Measurements from ENCODE around the gene PPDPF.

The PPDPF gene

DNA sequence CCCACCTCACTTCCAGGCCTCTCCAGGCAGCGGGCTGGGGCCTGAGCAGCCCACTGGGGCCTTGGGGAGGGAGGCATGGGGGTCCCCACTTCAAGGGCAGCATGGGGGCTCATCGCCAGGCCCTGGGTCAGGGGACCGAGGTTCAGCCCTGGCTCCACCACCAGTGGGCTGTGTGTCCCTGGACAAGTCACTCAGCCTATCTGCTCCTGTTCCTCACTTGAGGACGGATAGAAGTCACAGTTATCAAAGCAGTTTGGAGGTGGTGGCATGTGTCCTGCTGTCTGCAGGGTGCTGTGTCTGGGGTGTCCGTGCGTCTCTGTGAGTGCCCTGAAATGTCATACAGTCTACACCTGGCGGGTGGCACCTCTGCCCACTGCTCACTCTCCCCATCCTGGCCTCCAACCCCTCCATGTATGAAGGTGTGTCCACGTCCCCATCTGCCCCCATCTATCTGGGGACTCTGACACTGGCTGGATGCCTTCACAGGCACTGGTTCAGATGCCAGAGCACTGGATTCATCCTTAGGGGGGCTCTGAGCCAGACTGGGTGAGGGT, 25.3 kb upstream of the PPDPF start:
- H3K27me3 ChIP-seq (ENCODE audit: control insufficient read depth, insufficient read depth, low read length, poor library complexity, severe bottlenecking): peaks cover 60% of the 10 kb centered on the region
- WGBS, 2 experiments: 90 to 91% methylated on average over 8 of the region's 8 CpGs
- no peaks in the 10 kb centered on the region for H3K4me1 ChIP-seq (ENCODE audit: control insufficient read depth, insufficient read depth, low read length)
- H3K4me3 ChIP-seq (ENCODE audit: insufficient read depth, low read depth, low read length): no peak overlapping the region
- no peak overlapping the region for H3K27ac ChIP-seq (ENCODE audit: insufficient read depth, low read depth, low read length, poor library complexity, severe bottlenecking)
- no peaks in the 10 kb centered on the region for H3K9me3 ChIP-seq (ENCODE audit: control insufficient read depth, low read length)
- H3K36me3 ChIP-seq (ENCODE audit: control insufficient read depth, insufficient read depth, low read length): no peaks in the 10 kb centered on the region

DNA sequence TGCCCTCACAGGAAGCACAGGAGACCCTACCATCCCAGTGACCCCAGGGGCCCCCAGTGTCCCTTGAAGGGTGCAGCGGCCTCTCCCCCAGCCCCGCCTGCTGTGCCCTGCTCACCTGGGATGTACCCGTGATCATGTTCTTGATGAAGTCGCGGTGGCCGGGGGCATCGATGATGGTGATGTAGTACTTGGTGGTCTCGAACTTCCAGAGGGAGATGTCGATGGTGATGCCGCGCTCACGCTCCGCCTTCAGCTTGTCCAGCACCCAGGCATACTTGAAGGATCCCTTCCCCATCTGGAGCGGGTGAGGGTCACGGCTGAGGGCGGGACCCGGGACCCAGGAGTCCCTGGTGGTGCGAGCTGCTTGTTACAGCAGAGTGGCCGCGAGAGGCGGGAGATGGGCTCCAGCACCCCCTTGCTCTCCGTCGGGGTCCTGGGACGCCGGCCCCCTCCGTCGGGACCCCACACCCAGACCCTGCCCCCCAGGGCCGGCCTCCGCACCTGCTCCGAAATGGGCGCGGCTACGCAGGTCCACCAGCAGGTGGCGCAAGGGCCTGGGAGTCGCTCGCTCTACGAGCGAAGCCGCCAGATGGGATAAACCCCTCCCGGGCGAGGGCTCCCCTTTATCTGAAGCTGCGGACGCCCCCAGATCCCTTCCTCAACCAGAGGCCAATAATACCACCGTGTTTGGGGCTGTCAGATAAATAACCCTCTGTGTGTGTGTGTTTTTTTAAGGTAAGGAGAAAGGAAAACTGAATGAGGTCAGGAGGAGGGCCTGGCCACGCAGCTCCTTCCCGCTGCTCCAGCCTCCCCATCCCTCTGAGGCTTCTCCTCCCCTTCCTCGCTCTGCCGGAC, 24.6 kb upstream of the PPDPF start:
- no peak overlapping the region for H3K27ac ChIP-seq (ENCODE audit: insufficient read depth, low read depth, low read length, poor library complexity, severe bottlenecking)
- WGBS, 2 experiments: 34 to 35% methylated on average over 48 of the region's 48 CpGs
- no peaks in the 10 kb centered on the region for H3K9me3 ChIP-seq (ENCODE audit: control insufficient read depth, low read length)
- no peak overlapping the region for H3K4me3 ChIP-seq (ENCODE audit: insufficient read depth, low read depth, low read length)
- peaks cover 60% of the 10 kb centered on the region for H3K27me3 ChIP-seq (ENCODE audit: control insufficient read depth, insufficient read depth, low read length, poor library complexity, severe bottlenecking)
- no peaks in the 10 kb centered on the region for H3K36me3 ChIP-seq (ENCODE audit: control insufficient read depth, insufficient read depth, low read length)
- no peaks in the 10 kb centered on the region for H3K4me1 ChIP-seq (ENCODE audit: control insufficient read depth, insufficient read depth, low read length)

GRCh38 chr20:63496596-63497120, 23.9 kb upstream of the PPDPF start:
- Histone ChIP-seq H3K36me3 (ENCODE audit: control insufficient read depth, insufficient read depth, low read length) (no peaks in the 10 kb centered on the region), H3K9me3 (ENCODE audit: control insufficient read depth, low read length) (no peaks in the 10 kb centered on the region), H3K4me1 (ENCODE audit: control insufficient read depth, insufficient read depth, low read length) (no peaks in the 10 kb centered on the region), H3K27me3 (ENCODE audit: control insufficient read depth, insufficient read depth, low read length, poor library complexity, severe bottlenecking) (peaks cover 63% of the 10 kb centered on the region), H3K4me3 (ENCODE audit: insufficient read depth, low read depth, low read length) (no peak overlapping the region), H3K27ac (ENCODE audit: insufficient read depth, low read depth, low read length, poor library complexity, severe bottlenecking) (no peak overlapping the region)
- WGBS, 2 experiments: 66 to 68% methylated on average over 16 of the region's 16 CpGs

DNA sequence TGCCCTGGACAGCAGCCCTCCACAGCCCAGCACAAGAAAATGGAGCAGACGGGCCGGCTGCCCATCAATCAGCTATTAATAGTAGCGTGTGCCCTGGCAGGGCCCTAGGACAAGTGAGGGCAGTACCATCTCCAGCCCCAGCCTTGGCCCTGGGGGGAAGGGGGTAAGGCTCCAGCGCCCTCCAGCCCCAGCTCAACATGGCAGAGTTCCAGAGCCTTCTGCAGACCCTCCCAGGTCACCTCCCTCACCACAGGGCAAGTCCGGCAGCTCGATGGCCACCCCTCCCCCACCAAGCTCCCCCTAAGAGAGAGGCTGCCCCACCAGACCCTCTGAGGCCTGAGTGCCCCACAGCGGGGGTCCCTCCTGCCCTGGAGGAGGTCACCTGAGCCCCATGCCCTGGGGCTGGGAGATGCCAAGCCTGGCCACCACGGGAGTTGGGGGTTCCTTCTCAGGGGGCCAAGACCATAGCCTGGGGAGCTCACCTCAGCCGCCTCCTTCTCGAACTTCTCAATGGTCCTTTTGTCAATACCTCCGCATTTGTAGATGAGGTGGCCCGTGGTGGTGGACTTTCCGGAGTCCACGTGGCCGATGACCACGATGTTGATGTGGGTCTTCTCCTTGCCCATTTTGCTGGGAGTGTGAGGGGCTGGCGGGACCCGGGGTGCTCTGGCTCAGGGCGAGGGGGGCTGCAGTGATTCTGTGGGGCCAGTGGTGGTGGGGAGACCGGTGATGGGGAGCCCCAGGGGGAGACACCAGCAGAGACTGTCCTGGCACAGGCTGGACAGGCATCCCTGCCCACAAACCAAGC, 23.2 kb upstream of the PPDPF start:
- no peak overlapping the region for H3K27ac ChIP-seq (ENCODE audit: insufficient read depth, low read depth, low read length, poor library complexity, severe bottlenecking)
- no peaks in the 10 kb centered on the region for H3K36me3 ChIP-seq (ENCODE audit: control insufficient read depth, insufficient read depth, low read length)
- no peak overlapping the region for H3K4me3 ChIP-seq (ENCODE audit: insufficient read depth, low read depth, low read length)
- 78 to 82% methylated on average over 20 of the region's 20 CpGs for WGBS, 2 experiments
- H3K4me1 ChIP-seq (ENCODE audit: control insufficient read depth, insufficient read depth, low read length): no peaks in the 10 kb centered on the region
- peaks cover 67% of the 10 kb centered on the region for H3K27me3 ChIP-seq (ENCODE audit: control insufficient read depth, insufficient read depth, low read length, poor library complexity, severe bottlenecking)
- H3K9me3 ChIP-seq (ENCODE audit: control insufficient read depth, low read length): no peaks in the 10 kb centered on the region

DNA sequence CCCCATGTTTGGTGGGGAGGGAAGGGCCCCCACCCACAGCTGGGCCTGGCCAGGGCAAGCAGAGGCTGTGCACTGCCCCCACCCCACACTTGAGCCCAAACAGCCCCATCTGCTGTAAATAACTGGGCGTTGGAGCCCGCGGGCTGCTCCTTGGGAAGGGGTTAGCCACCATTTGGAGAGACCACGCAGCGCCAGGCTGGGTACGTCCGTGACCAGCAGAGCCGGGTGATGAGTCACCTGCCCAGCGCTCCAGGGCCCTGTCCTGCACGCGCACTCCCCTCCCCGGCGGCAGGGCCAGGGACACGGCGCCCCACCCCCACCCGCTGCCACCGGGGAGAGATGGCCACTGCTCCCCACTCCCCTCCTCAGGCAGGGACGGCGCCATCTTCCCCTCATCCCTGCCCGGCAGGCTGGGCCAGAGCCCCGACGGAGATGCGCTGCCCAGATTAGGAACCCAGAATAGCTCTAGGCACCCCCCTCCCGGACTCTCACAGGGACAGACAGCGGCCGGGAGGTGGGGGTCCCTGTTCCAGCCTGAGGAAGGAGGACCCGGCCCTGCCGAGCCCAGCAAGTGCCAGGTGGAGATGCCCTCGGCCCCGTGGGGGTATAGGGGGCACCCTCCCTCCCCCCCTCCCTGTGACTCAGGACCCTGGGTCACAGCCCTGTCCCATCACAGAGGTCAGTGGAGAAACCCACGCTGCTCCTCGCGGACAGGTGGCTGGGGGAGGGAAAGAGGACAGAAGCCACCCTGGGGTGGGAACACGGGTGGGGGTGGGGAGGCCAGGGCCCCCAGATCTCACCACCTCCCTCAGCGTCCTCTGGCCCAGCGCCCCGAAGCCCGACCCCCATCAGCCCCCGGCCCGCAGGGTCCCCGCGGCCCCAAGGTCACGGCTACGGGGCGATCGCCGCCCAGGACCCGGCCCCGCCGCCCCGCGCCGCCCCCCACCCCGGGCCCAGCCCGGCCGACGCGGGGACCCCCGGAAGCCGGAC, 22.3 kb upstream of the PPDPF start:
- Histone ChIP-seq H3K27ac (ENCODE audit: insufficient read depth, low read depth, low read length, poor library complexity, severe bottlenecking) (no peak overlapping the region), H3K4me3 (ENCODE audit: insufficient read depth, low read depth, low read length) (peak overlapping the region; percentile 6), H3K4me1 (ENCODE audit: control insufficient read depth, insufficient read depth, low read length) (no peaks in the 10 kb centered on the region), H3K27me3 (ENCODE audit: control insufficient read depth, insufficient read depth, low read length, poor library complexity, severe bottlenecking) (peaks cover 70% of the 10 kb centered on the region), H3K9me3 (ENCODE audit: control insufficient read depth, low read length) (no peaks in the 10 kb centered on the region), H3K36me3 (ENCODE audit: control insufficient read depth, insufficient read depth, low read length) (no peaks in the 10 kb centered on the region)
- 6% methylated on average over 60 of the region's 60 CpGs for WGBS, 2 experiments

DNA sequence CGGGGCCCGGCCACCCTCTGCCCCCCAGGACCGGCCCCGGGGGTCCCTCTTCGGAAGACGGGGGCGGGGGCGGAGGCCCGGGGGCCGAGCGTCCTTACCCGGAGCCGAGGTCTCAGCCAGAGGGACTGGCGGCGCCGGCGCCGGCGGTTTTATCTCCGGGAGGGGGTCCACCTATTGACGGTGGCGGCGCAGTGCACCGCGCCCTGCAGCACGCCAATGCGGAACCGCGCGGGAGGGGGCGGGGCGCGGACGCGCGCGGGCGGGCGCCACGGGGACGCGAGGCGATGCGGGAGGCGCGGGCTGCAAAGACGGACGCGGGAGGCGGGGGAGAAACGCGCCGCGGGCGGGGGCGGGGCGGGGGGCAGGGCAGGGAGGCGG, 21.6 kb upstream of the PPDPF start, which contains the start of gene EEF1A2:
Gene EEF1A2 (minus strand): TSS at position 124 of the 378 bp plus-strand sequence. CDS start 1,320 bp downstream, outside the sequence.
- H3K4me1 ChIP-seq (ENCODE audit: control insufficient read depth, insufficient read depth, low read length): no peaks in the 10 kb centered on the region
- no peak within 1 kb of the TSS for H3K27ac ChIP-seq (ENCODE audit: insufficient read depth, low read depth, low read length, poor library complexity, severe bottlenecking)
- 1% methylated on average over 58 of the region's 58 CpGs for WGBS, 2 experiments
- H3K27me3 ChIP-seq (ENCODE audit: control insufficient read depth, insufficient read depth, low read length, poor library complexity, severe bottlenecking): peaks cover 70% of the 10 kb centered on the region
- H3K36me3 ChIP-seq (ENCODE audit: control insufficient read depth, insufficient read depth, low read length): no peaks in the 10 kb centered on the region
- peak within 1 kb of the TSS; percentile 36 for H3K4me3 ChIP-seq (ENCODE audit: insufficient read depth, low read depth, low read length)
- no peaks in the 10 kb centered on the region for H3K9me3 ChIP-seq (ENCODE audit: control insufficient read depth, low read length)

DNA sequence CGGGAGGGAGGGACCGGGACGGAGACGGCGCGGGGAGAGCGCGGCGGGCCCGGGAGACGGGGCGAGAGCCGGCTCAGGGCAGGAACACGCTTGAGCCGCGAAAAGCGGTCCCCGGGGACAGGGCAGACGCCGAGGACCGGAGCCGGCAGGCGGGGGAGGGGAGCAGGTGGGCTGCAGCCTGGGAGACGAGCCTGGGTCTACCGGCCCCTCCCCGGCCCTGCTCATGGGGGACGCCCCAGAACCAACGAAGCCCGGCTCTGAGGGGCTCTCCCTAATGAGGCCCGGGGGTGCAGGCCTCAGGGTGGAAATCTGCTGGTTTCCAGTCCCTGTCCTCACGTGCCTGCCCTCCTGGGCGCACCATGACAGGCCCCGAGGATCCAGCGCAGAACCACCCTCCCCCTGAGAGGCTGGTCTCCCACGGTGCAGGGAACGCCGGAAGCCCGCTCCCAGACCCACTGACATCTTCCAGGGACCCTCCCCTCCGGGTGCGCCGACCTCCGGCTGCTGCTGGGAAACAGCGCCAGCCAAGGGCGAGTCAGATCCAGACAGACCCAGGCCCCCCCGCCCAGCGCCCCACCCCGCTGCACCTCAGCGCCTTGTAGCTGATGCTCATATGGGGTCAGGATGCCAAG, 21.1 kb upstream of the PPDPF start:
- no peaks in the 10 kb centered on the region for H3K9me3 ChIP-seq (ENCODE audit: control insufficient read depth, low read length)
- no peak overlapping the region for H3K4me3 ChIP-seq (ENCODE audit: insufficient read depth, low read depth, low read length)
- peaks cover 70% of the 10 kb centered on the region for H3K27me3 ChIP-seq (ENCODE audit: control insufficient read depth, insufficient read depth, low read length, poor library complexity, severe bottlenecking)
- WGBS, 2 experiments: 19% methylated on average over 48 of the region's 48 CpGs
- no peak overlapping the region for H3K27ac ChIP-seq (ENCODE audit: insufficient read depth, low read depth, low read length, poor library complexity, severe bottlenecking)
- no peaks in the 10 kb centered on the region for H3K36me3 ChIP-seq (ENCODE audit: control insufficient read depth, insufficient read depth, low read length)
- H3K4me1 ChIP-seq (ENCODE audit: control insufficient read depth, insufficient read depth, low read length): no peaks in the 10 kb centered on the region

GRCh38 chr20:63500151-63500901, 20.2 kb upstream of the PPDPF start:
- H3K36me3 ChIP-seq (ENCODE audit: control insufficient read depth, insufficient read depth, low read length): no peaks in the 10 kb centered on the region
- H3K27ac ChIP-seq (ENCODE audit: insufficient read depth, low read depth, low read length, poor library complexity, severe bottlenecking): no peak overlapping the region
- no peaks in the 10 kb centered on the region for H3K4me1 ChIP-seq (ENCODE audit: control insufficient read depth, insufficient read depth, low read length)
- WGBS, 2 experiments: 87 to 88% methylated on average over 24 of the region's 24 CpGs
- H3K4me3 ChIP-seq (ENCODE audit: insufficient read depth, low read depth, low read length): no peak overlapping the region
- H3K27me3 ChIP-seq (ENCODE audit: control insufficient read depth, insufficient read depth, low read length, poor library complexity, severe bottlenecking): peaks cover 70% of the 10 kb centered on the region
- H3K9me3 ChIP-seq (ENCODE audit: control insufficient read depth, low read length): no peaks in the 10 kb centered on the region
